ENCODE data around the gene SLC9B2. TPM values are rescaled to one million over a fixed set of nuclear protein-coding genes. Genes with fewer than 3 reads are reported as not detected.

The SLC9B2 gene
- total and polyA plus RNA-seq, 8 donors, result 6.6 to 10.8 (median 9.0) TPM

- no peak for DNase-seq
- no peak overlapping the region for H3K27ac ChIP-seq
- intact Hi-C loops (cut with DNase I), result no loop called here
- no peak for TF ChIP-seq CTCF (IDR thresholded peaks at IDR 0.05)
- ATAC-seq, result no peak
- no peaks in the 10 kb centered on the region for H3K36me3 ChIP-seq
- H3K4me1 ChIP-seq, result no peaks in the 10 kb centered on the region
- H3K9me3 ChIP-seq, result peaks cover 0 to 3% of the 10 kb centered on the region in 2 donors
- no peak overlapping the region for H3K4me3 ChIP-seq
- no peaks in the 10 kb centered on the region for H3K27me3 ChIP-seq
Observed at GRCh38 chr4:102988429-102989020, 88.0 kb downstream of the SLC9B2 start.

GRCh38 chr4:102981005-102981404 is 95.6 kb downstream of the SLC9B2 start:
- Histone ChIP-seq H3K36me3 (no peaks in the 10 kb centered on the region), H3K27ac (no peak overlapping the region), H3K9me3 (peaks cover 0 to 10% of the 10 kb centered on the region in 2 donors), H3K4me1 (no peaks in the 10 kb centered on the region), H3K27me3 (no peaks in the 10 kb centered on the region), H3K4me3 (no peak overlapping the region)
- DNase-seq, result no peak
- intact Hi-C loops (cut with DNase I), result no loop called here
- TF ChIP-seq CTCF (IDR thresholded peaks at IDR 0.05), result no peak
- ATAC-seq, result no peak

Other genes starting within 250 kb of the SLC9B2 start
- 100 to 1,000 TPM; 241 to 313 TPM for gene UBE2D3, start 249.2 kb downstream of the SLC9B2 start, total RNA-seq
- 100 to 1,000 TPM; 250 to 290 (median 272) TPM for gene UBE2D3, start 249.2 kb downstream of the SLC9B2 start, polyA plus RNA-seq (ENCODE audit: insufficient read length in 6 of 6)
- 10 to 100 TPM; 30.6 to 38.6 TPM for gene CISD2, start 207.8 kb downstream of the SLC9B2 start, total RNA-seq
- gene CISD2, start 207.8 kb downstream of the SLC9B2 start, polyA plus RNA-seq (ENCODE audit: insufficient read length in 6 of 6), result 10 to 100 TPM; 30.6 to 38.0 (median 33.7) TPM
- gene SLC9B1, start 57.1 kb downstream of the SLC9B2 start, total RNA-seq, result under 1 TPM; 0.52 to 0.71 TPM
- 1 to 10 TPM; 2.7 to 4.7 (median 3.7) TPM for gene SLC9B1, start 57.1 kb downstream of the SLC9B2 start, polyA plus RNA-seq (ENCODE audit: insufficient read length in 6 of 6)
- 10 to 100 TPM; 27.2 to 64.2 TPM for gene BDH2, start 23.1 kb upstream of the SLC9B2 start, total RNA-seq
- gene BDH2, start 23.1 kb upstream of the SLC9B2 start, polyA plus RNA-seq (ENCODE audit: insufficient read length in 6 of 6), result 100 to 1,000 TPM in 5 of 6 donors, 10 to 100 TPM in 1; 95.9 to 138 (median 121) TPM
- gene CENPE, start 121.6 kb upstream of the SLC9B2 start, total RNA-seq, result 1 to 10 TPM; 2.5 to 6.1 TPM
- gene CENPE, start 121.6 kb upstream of the SLC9B2 start, polyA plus RNA-seq (ENCODE audit: insufficient read length in 6 of 6), result 10 to 100 TPM in 5 of 6 donors, 1 to 10 TPM in 1; 8.4 to 34.4 (median 14.5) TPM